Measurements from ENCODE around the gene DEFB132.
A peak's percentile ranks its signal among the peaks of the same experiment; 100 is the strongest.
"Not testable (repeated sequence)": the region's sequence is repeated elsewhere in the genome, so short reads cannot be mapped to it uniquely, and the experiment has no call there.

DEFB132 gene, protein sequence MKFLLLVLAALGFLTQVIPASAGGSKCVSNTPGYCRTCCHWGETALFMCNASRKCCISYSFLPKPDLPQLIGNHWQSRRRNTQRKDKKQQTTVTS

DNA sequence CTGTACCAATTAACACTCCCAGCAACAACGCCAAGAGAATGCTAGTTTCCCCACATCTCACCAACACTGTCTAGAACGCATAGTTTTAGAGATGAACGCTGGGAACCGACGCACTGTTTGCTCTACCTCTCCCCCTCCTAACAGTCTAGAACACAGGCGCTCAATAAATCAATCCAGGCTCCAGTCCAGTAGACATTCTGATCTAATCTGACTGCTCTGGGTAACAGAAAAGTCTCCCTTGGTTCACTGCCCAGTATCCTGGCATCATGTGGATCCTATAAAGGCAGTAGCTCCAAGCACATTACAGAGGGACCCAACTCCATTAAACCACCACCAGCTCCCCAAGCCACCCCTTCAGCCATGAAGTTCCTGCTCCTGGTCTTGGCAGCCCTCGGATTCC, at the start of gene DEFB132:
DEFB132 (plus strand) TSS at position 306 of the 400 bp plus-strand sequence; CDS start at position 361, 55 bp downstream.
- DNase-seq (ENCODE audit: low spot score in 2 of 2) (no peak), ATAC-seq (ENCODE audit: low read depth) (no peak)
- Mint-ChIP-seq H3K36me3 (no peaks in the 10 kb centered on the region), H3K27me3 (no peaks in the 10 kb centered on the region), H3K9me3 (no peaks in the 10 kb centered on the region), H3K27ac (no peak within 1 kb of the TSS), H3K4me1 (peaks cover 3% of the 10 kb centered on the region), H3K4me3 (no peak within 1 kb of the TSS)

DNA sequence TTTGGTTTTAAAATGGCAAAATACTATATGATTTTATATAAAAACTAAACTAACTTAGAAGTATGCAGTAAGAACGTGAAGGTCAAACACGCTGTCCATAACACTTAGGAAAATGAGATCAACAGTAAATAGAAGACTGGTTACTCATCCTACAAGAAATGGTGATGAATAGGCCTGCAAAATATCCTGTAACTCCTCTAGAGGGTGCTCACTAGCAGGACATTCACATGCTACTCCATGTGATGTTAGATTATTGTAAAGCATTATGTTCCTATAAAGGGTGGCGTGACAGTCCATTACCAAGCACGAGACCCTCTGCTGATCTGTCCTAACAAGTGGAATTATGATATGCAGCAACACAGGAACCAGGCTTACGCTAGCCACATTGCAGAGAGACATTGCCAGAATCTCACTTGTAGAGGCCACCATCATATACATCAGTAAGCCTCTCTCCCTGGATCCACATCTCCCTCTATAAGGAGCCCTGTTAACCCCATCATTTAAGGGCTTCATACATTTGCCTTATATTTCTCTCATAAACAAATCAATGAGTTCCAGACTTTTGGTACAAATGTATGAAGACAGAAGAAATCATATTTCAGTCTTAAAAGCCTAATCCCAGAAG, 48.5 kb upstream of the DEFB132 start:
- DNase-seq (ENCODE audit: low spot score in 2 of 2) = peak in 1 of 2 donors; percentile 23
- Mint-ChIP-seq H3K4me1 (no peaks in the 10 kb centered on the region), H3K27me3 (no peaks in the 10 kb centered on the region), H3K9me3 (no peaks in the 10 kb centered on the region), H3K4me3 (no peak overlapping the region), H3K27ac (no peak overlapping the region), H3K36me3 (no peaks in the 10 kb centered on the region)
- peak; percentile 82 for ATAC-seq (ENCODE audit: low read depth)

- Mint-ChIP-seq H3K27me3 (no peaks in the 10 kb centered on the region), H3K36me3 (no peaks in the 10 kb centered on the region), H3K9me3 (no peaks in the 10 kb centered on the region), H3K27ac (no peak overlapping the region), H3K4me1 (no peaks in the 10 kb centered on the region), H3K4me3 (no peak overlapping the region)
- DNase-seq (ENCODE audit: low spot score in 2 of 2) (no peak), ATAC-seq (ENCODE audit: low read depth) (no peak)
Observed at GRCh38 chr20:210809-211502, 46.6 kb upstream of the DEFB132 start.

- peaks cover 10% of the 10 kb centered on the region for H3K27me3 Mint-ChIP-seq
- no peaks in the 10 kb centered on the region for H3K9me3 Mint-ChIP-seq
- ATAC-seq (ENCODE audit: low read depth) = no peak
- H3K4me1 Mint-ChIP-seq = no peaks in the 10 kb centered on the region
- H3K27ac Mint-ChIP-seq = no peak overlapping the region
- no peak overlapping the region for H3K4me3 Mint-ChIP-seq
- no peak for DNase-seq (ENCODE audit: low spot score in 2 of 2)
- H3K36me3 Mint-ChIP-seq = no peaks in the 10 kb centered on the region
Observed at GRCh38 chr20:214383-214782, 43.1 kb upstream of the DEFB132 start.

- H3K9me3 Mint-ChIP-seq = no peaks in the 10 kb centered on the region
- ATAC-seq (ENCODE audit: low read depth) = no peak
- H3K27ac Mint-ChIP-seq = no peak overlapping the region
- H3K27me3 Mint-ChIP-seq = peaks cover 12% of the 10 kb centered on the region
- H3K4me3 Mint-ChIP-seq = no peak overlapping the region
- no peaks in the 10 kb centered on the region for H3K4me1 Mint-ChIP-seq
- DNase-seq (ENCODE audit: low spot score in 2 of 2) = no peak
- no peaks in the 10 kb centered on the region for H3K36me3 Mint-ChIP-seq
Observed at GRCh38 chr20:215796-216195, 41.7 kb upstream of the DEFB132 start.

DNA sequence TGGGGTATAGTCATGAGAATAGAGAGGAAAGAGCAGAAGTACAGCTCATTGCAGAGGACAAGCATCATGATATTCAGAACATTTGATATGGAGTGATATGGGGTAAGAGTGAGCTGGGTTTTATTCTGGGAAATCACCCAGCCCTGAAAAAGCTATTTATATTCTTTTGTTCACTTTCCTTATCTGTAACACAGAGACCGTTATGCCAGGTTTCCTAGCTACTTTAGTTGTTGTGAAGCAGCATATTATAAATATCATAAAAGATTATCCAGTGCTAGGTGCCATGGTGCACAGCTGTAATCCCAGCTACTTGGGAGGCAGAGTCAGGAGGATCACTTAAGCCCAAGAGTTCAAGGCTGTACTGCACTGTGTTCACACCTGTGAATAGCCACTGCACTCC, 40.3 kb upstream of the DEFB132 start:
- Mint-ChIP-seq H3K9me3 (no peaks in the 10 kb centered on the region), H3K27ac (no peak overlapping the region), H3K4me3 (no peak overlapping the region), H3K36me3 (no peaks in the 10 kb centered on the region), H3K4me1 (no peaks in the 10 kb centered on the region), H3K27me3 (peaks cover 15% of the 10 kb centered on the region)
- DNase-seq (ENCODE audit: low spot score in 2 of 2) = no peak
- no peak for ATAC-seq (ENCODE audit: low read depth)

- Mint-ChIP-seq H3K4me1 (no peaks in the 10 kb centered on the region), H3K9me3 (no peaks in the 10 kb centered on the region), H3K27ac (no peak overlapping the region), H3K36me3 (no peaks in the 10 kb centered on the region), H3K4me3 (no peak overlapping the region), H3K27me3 (peaks cover 17% of the 10 kb centered on the region)
- DNase-seq (ENCODE audit: low spot score in 2 of 2) = no peak
- ATAC-seq (ENCODE audit: low read depth) = peak; percentile 39
Observed at GRCh38 chr20:219290-220115, 38.0 kb upstream of the DEFB132 start.

DNA sequence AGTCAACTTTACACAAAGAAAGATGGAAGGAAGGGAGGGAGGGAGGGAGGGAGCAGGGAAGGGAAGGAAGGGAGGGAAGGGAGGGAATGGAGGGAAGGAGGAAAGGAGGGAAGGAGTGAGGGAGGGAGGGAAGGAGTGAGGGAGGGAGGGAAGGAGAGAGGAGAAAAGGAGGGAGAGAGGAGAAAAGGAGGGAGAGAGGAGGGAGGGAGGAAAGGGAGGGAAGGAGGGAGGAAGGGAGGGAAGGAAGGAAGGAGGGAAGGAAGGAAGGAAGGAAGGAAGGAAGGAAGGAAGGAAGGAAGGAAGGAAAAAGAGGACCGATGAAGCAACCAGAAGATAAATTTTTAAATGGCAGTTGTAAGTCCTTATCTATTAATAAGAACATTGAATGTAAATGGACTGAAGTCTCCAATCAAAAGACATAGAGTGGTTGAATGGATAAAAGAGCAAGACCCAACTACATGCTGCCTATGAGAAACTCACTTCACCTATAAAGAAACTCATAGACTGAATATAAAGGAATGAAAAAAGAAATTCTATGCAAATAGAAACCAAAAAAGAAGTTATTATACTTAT, 36.2 kb upstream of the DEFB132 start:
- Mint-ChIP-seq H3K27ac (no peak overlapping the region), H3K4me3 (no peak overlapping the region), H3K36me3 (peaks cover 3% of the 10 kb centered on the region), H3K4me1 (no peaks in the 10 kb centered on the region), H3K27me3 (peaks cover 17% of the 10 kb centered on the region), H3K9me3 (peaks cover 3% of the 10 kb centered on the region)
- ATAC-seq (ENCODE audit: low read depth) (no peak), DNase-seq (ENCODE audit: low spot score in 2 of 2) (no peak)

- DNase-seq (ENCODE audit: low spot score in 2 of 2); H3K27me3 Mint-ChIP-seq; H3K9me3 Mint-ChIP-seq; H3K27ac Mint-ChIP-seq; H3K36me3 Mint-ChIP-seq; ATAC-seq (ENCODE audit: low read depth); H3K4me3 Mint-ChIP-seq: not testable (repeated sequence)
- peaks cover 16% of the 10 kb centered on the region for H3K4me1 Mint-ChIP-seq
Observed at GRCh38 chr20:225879-226278, 31.6 kb upstream of the DEFB132 start.

DNA sequence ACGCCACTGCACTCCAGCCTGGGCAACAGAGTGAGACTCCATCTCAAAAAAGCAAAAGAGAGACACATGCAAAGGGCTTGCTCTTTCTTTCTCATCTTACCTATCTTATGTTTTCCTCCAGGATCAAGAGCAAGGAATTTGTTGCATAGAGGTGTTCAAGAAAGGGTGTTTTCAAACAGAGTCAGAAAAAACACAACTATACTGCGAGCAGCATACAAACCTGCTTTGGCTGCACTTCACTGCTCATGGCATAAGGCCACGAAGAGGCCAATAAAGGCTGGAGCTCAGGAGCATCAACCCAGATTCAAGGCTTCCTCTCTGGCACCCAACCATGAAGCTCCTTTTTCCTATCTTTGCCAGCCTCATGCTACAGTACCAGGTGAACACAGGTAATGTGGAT, 30.6 kb upstream of the DEFB132 start, which contains the start of gene DEFB129:
DEFB129 (plus strand) TSS at position 301 of the 400 bp plus-strand sequence; CDS start at position 332, 31 bp downstream.
- DNase-seq (ENCODE audit: low spot score in 2 of 2) = no peak
- H3K27me3 Mint-ChIP-seq = peaks cover 2% of the 10 kb centered on the region
- no peak for ATAC-seq (ENCODE audit: low read depth)
- no peak within 1 kb of the TSS for H3K4me3 Mint-ChIP-seq
- H3K9me3 Mint-ChIP-seq = peaks cover 3% of the 10 kb centered on the region
- H3K27ac Mint-ChIP-seq = peak within 1 kb of the TSS; percentile 63
- peaks cover 3% of the 10 kb centered on the region for H3K36me3 Mint-ChIP-seq
- H3K4me1 Mint-ChIP-seq = peaks cover 16% of the 10 kb centered on the region

DNA sequence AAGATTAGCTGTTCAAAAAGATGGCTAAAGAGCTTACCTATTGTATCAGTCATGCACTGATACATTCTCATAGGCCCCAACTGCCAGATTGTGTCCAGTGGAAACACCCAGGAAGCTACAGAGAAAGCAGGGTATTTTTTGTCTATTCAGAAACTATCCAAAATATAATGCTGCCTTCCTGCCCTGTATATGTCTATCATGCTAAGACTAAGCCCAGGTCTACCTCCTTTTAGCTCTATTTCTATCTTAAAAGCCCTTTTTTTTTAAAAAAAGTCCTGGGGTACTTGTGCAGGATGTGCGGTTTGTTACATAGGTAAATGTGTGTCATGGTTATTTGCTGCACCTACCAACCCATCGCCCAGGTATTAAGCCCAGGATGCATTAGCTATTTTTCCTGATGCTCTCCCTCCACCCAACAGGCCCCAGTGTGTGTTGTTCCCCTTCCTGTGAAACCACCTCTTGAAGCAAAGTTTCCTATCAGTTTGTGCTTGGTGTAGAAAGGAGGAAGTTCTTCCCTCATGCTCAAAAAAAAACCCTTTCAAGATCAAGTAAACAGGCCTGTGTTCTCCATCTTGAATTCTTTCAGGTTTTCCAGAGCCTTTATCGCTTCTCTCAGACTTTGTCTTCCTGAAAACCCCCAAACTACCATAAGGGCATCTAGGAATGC, 30.0 kb upstream of the DEFB132 start:
- H3K9me3 Mint-ChIP-seq = peaks cover 3% of the 10 kb centered on the region
- DNase-seq (ENCODE audit: low spot score in 2 of 2) = no peak
- peaks cover 3% of the 10 kb centered on the region for H3K36me3 Mint-ChIP-seq
- peak; percentile 77 for ATAC-seq (ENCODE audit: low read depth)
- peaks cover 2% of the 10 kb centered on the region for H3K27me3 Mint-ChIP-seq
- H3K27ac Mint-ChIP-seq = peak overlapping the region; percentile 63
- no peak overlapping the region for H3K4me3 Mint-ChIP-seq
- peaks cover 16% of the 10 kb centered on the region for H3K4me1 Mint-ChIP-seq

DNA sequence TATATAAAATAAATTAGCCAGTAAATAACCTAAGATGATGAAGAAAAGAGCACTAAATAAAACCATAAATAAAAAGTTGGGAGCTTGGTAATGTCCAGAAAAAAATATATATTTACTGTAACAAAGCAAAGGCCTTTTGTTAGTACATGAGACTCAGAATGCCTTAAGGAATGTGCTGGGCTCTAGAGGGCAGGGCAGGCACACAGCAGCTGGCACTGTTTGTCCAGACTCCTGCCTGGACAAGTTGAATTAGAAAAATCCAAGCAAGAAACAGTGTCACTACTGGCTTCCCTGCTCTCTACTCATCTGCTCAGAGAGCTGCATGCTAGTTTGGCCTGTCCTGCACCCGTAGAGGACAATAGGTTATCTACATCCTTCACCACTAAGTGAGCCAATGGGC, 21.6 kb upstream of the DEFB132 start:
- no peak overlapping the region for H3K4me3 Mint-ChIP-seq
- H3K4me1 Mint-ChIP-seq = peaks cover 4% of the 10 kb centered on the region
- ATAC-seq (ENCODE audit: low read depth) = no peak
- no peak overlapping the region for H3K27ac Mint-ChIP-seq
- no peaks in the 10 kb centered on the region for H3K9me3 Mint-ChIP-seq
- no peak for DNase-seq (ENCODE audit: low spot score in 2 of 2)
- no peaks in the 10 kb centered on the region for H3K27me3 Mint-ChIP-seq
- H3K36me3 Mint-ChIP-seq = no peaks in the 10 kb centered on the region

- H3K9me3 Mint-ChIP-seq = no peaks in the 10 kb centered on the region
- peaks cover 4% of the 10 kb centered on the region for H3K4me1 Mint-ChIP-seq
- peak; percentile 87 for ATAC-seq (ENCODE audit: low read depth)
- H3K27ac Mint-ChIP-seq = peak overlapping the region; percentile 29
- DNase-seq (ENCODE audit: low spot score in 2 of 2) = no peak
- no peaks in the 10 kb centered on the region for H3K27me3 Mint-ChIP-seq
- no peaks in the 10 kb centered on the region for H3K36me3 Mint-ChIP-seq
- H3K4me3 Mint-ChIP-seq = peak overlapping the region; percentile 83
Observed at GRCh38 chr20:237489-237888, 20.0 kb upstream of the DEFB132 start.

All from memory B cell (primary cell).